ENCODE results near the gene U2AF2. TPM values are rescaled to one million over a fixed set of nuclear protein-coding genes. Genes with fewer than 3 reads are reported as not detected.

U2AF2 gene
- total RNA-seq, 1 experiment from 2014 or later, result 309 TPM

- peaks cover 68% of the 10 kb centered on the region for H3K36me3 Mint-ChIP-seq (ENCODE audit: insufficient read depth, unreplicated experiment)
- CTCF ChIA-PET, result no interaction called here
These were observed 30.3 kb downstream of the U2AF2 start for GRCh38 chr19:55684946-55685681.

GRCh38 chr19:55685776-55686175 is 30.9 kb downstream of the U2AF2 start:
- peak overlapping the region; percentile 21 for H3K27ac Mint-ChIP-seq (ENCODE audit: unreplicated experiment)
- peaks cover 62% of the 10 kb centered on the region for H3K36me3 Mint-ChIP-seq (ENCODE audit: insufficient read depth, unreplicated experiment)
- TF ChIP-seq, protein P1, sequence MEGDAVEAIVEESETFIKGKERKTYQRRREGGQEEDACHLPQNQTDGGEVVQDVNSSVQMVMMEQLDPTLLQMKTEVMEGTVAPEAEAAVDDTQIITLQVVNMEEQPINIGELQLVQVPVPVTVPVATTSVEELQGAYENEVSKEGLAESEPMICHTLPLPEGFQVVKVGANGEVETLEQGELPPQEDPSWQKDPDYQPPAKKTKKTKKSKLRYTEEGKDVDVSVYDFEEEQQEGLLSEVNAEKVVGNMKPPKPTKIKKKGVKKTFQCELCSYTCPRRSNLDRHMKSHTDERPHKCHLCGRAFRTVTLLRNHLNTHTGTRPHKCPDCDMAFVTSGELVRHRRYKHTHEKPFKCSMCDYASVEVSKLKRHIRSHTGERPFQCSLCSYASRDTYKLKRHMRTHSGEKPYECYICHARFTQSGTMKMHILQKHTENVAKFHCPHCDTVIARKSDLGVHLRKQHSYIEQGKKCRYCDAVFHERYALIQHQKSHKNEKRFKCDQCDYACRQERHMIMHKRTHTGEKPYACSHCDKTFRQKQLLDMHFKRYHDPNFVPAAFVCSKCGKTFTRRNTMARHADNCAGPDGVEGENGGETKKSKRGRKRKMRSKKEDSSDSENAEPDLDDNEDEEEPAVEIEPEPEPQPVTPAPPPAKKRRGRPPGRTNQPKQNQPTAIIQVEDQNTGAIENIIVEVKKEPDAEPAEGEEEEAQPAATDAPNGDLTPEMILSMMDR (IDR thresholded peaks at IDR 0.05; ENCODE audit: unreplicated experiment), result no peak
- H3K4me3 Mint-ChIP-seq (ENCODE audit: low read depth, unreplicated experiment), result no peak overlapping the region
- intact Hi-C loops (cut with micrococcal nuclease; ENCODE audit: unreplicated experiment), result loop anchor here (10.0 kb wide), 1 partner anchor 119 kb away; no protein-coding TSS in a partner anchor
- no peak for DNase-seq
- peaks cover 49% of the 10 kb centered on the region for H3K4me1 Mint-ChIP-seq (ENCODE audit: low read depth, unreplicated experiment)
- CTCF ChIA-PET, result no interaction called here
- no TSS peak for BruUV-seq (replicated peaks)
- no peaks in the 10 kb centered on the region for H3K27me3 Mint-ChIP-seq (ENCODE audit: unreplicated experiment)
- no peaks in the 10 kb centered on the region for H3K9me3 Mint-ChIP-seq (ENCODE audit: low read depth, unreplicated experiment)

More at GRCh38 chr19:55684946-55685681, 30.3 kb downstream of the U2AF2 start:
- no peak for DNase-seq
- no peak overlapping the region for H3K27ac Mint-ChIP-seq (ENCODE audit: unreplicated experiment)
- BruUV-seq (replicated peaks), result no TSS peak
- peaks cover 51% of the 10 kb centered on the region for H3K4me1 Mint-ChIP-seq (ENCODE audit: low read depth, unreplicated experiment)
- no peaks in the 10 kb centered on the region for H3K9me3 Mint-ChIP-seq (ENCODE audit: low read depth, unreplicated experiment)
- TF ChIP-seq, protein P1 (IDR thresholded peaks at IDR 0.05; ENCODE audit: unreplicated experiment), result no peak
- no peaks in the 10 kb centered on the region for H3K27me3 Mint-ChIP-seq (ENCODE audit: unreplicated experiment)
- intact Hi-C loops (cut with micrococcal nuclease; ENCODE audit: unreplicated experiment), result loop anchor here (10.0 kb wide), 1 partner anchor 120 kb away; no protein-coding TSS in a partner anchor
- no peak overlapping the region for H3K4me3 Mint-ChIP-seq (ENCODE audit: low read depth, unreplicated experiment)

DNA sequence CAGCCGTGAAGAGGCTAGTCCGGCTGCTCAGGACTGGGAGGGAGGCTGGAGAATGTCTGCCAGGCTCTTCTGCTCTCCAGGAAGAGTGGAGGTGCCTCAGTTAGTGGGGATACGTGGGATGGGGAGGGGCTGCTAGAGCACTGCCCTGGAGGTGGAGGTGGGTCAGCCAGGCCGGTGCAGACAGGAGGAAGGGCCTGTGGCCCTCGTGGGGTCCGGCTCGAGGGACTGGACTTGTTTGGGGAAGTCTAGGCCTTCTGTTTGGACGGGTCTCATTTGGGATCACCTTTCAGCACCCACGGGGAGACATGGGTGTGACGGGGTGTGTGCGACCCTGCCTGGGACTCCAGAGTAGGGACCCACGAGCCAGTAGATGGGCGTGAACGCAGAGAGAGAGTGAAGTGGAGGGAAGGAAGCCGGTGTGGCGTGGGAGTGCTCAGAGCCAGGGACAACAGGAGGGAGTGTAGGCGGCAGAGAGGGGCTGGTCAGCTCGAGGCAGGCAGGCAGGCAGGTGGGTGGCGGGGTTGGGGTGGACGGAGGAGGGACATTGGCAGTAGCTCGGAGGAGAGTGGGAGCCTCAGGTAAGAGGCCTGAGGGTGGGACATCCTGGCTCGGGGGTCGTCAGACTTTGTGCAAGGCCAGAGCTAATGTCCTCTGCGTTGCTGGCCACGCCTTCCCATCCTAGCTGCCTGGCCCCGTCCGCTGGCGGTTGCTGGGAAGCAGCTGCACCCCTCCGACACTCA is 31.6 kb downstream of the U2AF2 start:
- no peaks in the 10 kb centered on the region for H3K27me3 Mint-ChIP-seq (ENCODE audit: unreplicated experiment)
- CTCF ChIA-PET, result no interaction called here
- no peak overlapping the region for H3K4me3 Mint-ChIP-seq (ENCODE audit: low read depth, unreplicated experiment)
- TF ChIP-seq, protein P1 (IDR thresholded peaks at IDR 0.05; ENCODE audit: unreplicated experiment), result no peak
- no peak for DNase-seq
- H3K27ac Mint-ChIP-seq (ENCODE audit: unreplicated experiment), result no peak overlapping the region
- intact Hi-C loops (cut with micrococcal nuclease; ENCODE audit: unreplicated experiment), result loop anchor here (10.0 kb wide), 1 partner anchor 118 kb away; no protein-coding TSS in a partner anchor
- no peaks in the 10 kb centered on the region for H3K9me3 Mint-ChIP-seq (ENCODE audit: low read depth, unreplicated experiment)
- BruUV-seq (replicated peaks), result no TSS peak
- H3K4me1 Mint-ChIP-seq (ENCODE audit: low read depth, unreplicated experiment), result peaks cover 49% of the 10 kb centered on the region
- H3K36me3 Mint-ChIP-seq (ENCODE audit: insufficient read depth, unreplicated experiment), result peaks cover 62% of the 10 kb centered on the region

DNA sequence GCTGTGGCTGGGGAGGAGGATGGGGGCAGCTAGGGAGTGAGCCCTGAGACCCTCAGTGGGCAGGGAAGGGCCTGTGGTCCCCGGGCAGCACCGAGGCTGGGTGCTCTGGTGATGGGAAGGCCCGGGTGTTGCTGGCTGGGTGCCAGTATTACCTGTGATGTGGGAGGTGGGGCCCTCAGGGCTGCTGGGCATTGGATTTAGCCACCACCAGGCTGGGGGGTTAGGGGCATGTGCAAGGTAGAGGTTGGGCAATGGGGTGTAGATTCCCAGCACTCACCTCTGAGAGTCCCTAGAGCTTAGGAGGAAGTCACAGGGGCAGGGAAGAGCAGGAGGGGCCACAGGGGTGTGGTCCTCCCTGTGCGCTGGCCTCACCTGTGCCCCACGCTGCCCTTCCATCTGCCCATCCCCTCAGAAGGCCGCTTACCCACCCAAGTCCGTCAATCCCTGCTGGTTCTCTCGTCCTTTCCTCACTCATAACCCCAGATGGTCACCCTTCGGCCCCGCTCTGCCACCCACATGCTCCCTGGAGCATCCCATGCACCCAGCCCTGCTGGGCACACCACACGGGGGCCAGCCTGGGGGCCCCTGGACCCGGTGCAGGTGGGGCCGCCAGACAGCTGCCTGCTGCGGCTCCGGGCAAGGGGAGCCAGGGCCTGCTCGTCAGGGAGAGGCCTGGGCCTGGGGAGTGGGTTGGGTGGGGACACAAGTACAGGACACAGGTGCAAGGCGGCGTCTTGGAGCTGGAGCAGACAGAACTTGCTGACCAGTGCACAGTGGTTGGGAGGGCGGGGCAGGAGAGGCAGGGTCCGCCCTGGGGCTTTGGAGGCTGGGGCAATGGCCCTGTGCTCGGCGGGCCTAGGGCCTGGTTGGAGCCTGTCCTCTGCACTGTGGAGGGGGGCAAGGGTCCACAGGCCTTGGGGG is 32.7 kb downstream of the U2AF2 start:
- CTCF ChIA-PET, result interaction anchor here (0.5 kb wide), 1 partner anchor 733 kb away, joined by 3 read pairs; no protein-coding TSS in a partner anchor
- DNase-seq, result no peak
- H3K27ac Mint-ChIP-seq (ENCODE audit: unreplicated experiment), result no peak overlapping the region
- no peaks in the 10 kb centered on the region for H3K27me3 Mint-ChIP-seq (ENCODE audit: unreplicated experiment)
- no peaks in the 10 kb centered on the region for H3K9me3 Mint-ChIP-seq (ENCODE audit: low read depth, unreplicated experiment)
- TF ChIP-seq, protein P1 (IDR thresholded peaks at IDR 0.05; ENCODE audit: unreplicated experiment), result no peak
- no peak overlapping the region for H3K4me3 Mint-ChIP-seq (ENCODE audit: low read depth, unreplicated experiment)
- no TSS peak for BruUV-seq (replicated peaks)
- H3K4me1 Mint-ChIP-seq (ENCODE audit: low read depth, unreplicated experiment), result peaks cover 49% of the 10 kb centered on the region
- intact Hi-C loops (cut with micrococcal nuclease; ENCODE audit: unreplicated experiment), result loop anchor here (10.0 kb wide), 1 partner anchor 117 kb away; no protein-coding TSS in a partner anchor
- peaks cover 63% of the 10 kb centered on the region for H3K36me3 Mint-ChIP-seq (ENCODE audit: insufficient read depth, unreplicated experiment)
